ENCODE data around the gene TCEA2.

The TCEA2 gene

GRCh38 chr20:64099086-64099786 is 36.2 kb downstream of the TCEA2 start:
- DNase-seq, result no peak

GRCh38 chr20:64099880-64100565 is 37.0 kb downstream of the TCEA2 start:
- DNase-seq, result no peak

GRCh38 chr20:64100566-64100888 is 37.5 kb downstream of the TCEA2 start:
- DNase-seq, result no peak

GRCh38 chr20:64100946-64101688 is 38.1 kb downstream of the TCEA2 start:
- no peak for DNase-seq

- peak in 1 of 2 experiments; percentile 80 for DNase-seq
Observed at GRCh38 chr20:64101731-64102621, 39.0 kb downstream of the TCEA2 start.

GRCh38 chr20:64102647-64103354 is 39.8 kb downstream of the TCEA2 start:
- peak; percentile 84 to 93 for DNase-seq

GRCh38 chr20:64103871-64104666 is 41.1 kb downstream of the TCEA2 start:
- no peak for DNase-seq

- no peak for DNase-seq
Observed at GRCh38 chr20:64104667-64105451, 41.9 kb downstream of the TCEA2 start.

GRCh38 chr20:64105846-64106434 is 42.9 kb downstream of the TCEA2 start:
- DNase-seq, result no peak

GRCh38 chr20:64106435-64106961 is 43.5 kb downstream of the TCEA2 start:
- DNase-seq, result no peak

GRCh38 chr20:64106981-64107735 is 44.2 kb downstream of the TCEA2 start, which contains the start of gene NPBWR2:
TSS of gene NPBWR2 (minus strand) at chr20:64107565. CDS start at chr20:64106831, 734 bp downstream.
- DNase-seq, result no peak

GRCh38 chr20:64107736-64108457 is 44.9 kb downstream of the TCEA2 start:
- DNase-seq, result no peak

GRCh38 chr20:64108731-64109681 is 46.0 kb downstream of the TCEA2 start:
- no peak for DNase-seq

- no peak for DNase-seq
Observed at GRCh38 chr20:64109831-64110391, 46.9 kb downstream of the TCEA2 start.

- DNase-seq, result no peak
Observed at GRCh38 chr20:64110411-64111068, 47.5 kb downstream of the TCEA2 start.
